Kidney (tissue), 14 donors: ENCODE data around the gene RNPEP. TPM values are rescaled to one million over a fixed set of nuclear protein-coding genes. Genes with fewer than 3 reads are reported as not detected.

Experiments
- DNase-seq, 5 donors: peaks; one replicate each; pipeline ENCODE4 v3.0.0-alpha.2; 2013 to 2020
- FAIRE-seq: peaks from 2 replicates; lab custom pipeline; 2012; peaks lifted over from hg19 to GRCh38; lab: Jason Lieb, UNC
- H3K27ac ChIP-seq, 2 donors: one replicate each; pipeline ENCODE4 v1.7.0; 2013; ENCODE audit warnings: low read depth in 2 of 2, low read length in 2 of 2, inconsistent platforms in 1 of 2
- H3K27me3 ChIP-seq: one replicate; pipeline ENCODE4 v1.7.1; 2013; ENCODE audit warnings: low read length, inconsistent platforms; ENCODE audit not compliant: control insufficient read depth, insufficient read depth
- H3K36me3 ChIP-seq, 3 donors: one replicate each; pipeline versions ENCODE4 v1.7.0 to v1.7.1; 2013; ENCODE audit warnings: low read length in 3 of 3, control low read depth in 1 of 3, inconsistent platforms in 1 of 3; ENCODE audit not compliant: insufficient read depth in 3 of 3, control insufficient read depth in 2 of 3
- H3K4me1 ChIP-seq, 3 donors: one replicate each; pipeline versions ENCODE4 v1.7.0 to v1.7.1; 2013; ENCODE audit warnings: low read length in 3 of 3, inconsistent platforms in 1 of 3, low read depth in 1 of 3; ENCODE audit not compliant: control insufficient read depth in 2 of 3, insufficient read depth in 2 of 3
- H3K4me3 ChIP-seq, 3 donors: one replicate each; pipeline versions ENCODE4 v1.7.0 to v1.8.1; 2013; ENCODE audit warnings: low read length in 3 of 3, control low read depth in 1 of 3, inconsistent platforms in 1 of 3
- H3K9ac ChIP-seq, 3 donors: one replicate each; pipeline versions ENCODE4 v1.7.0 to v1.7.1; 2013; ENCODE audit warnings: low read length in 3 of 3, control low read depth in 1 of 3, inconsistent platforms in 1 of 3
- H3K9me3 ChIP-seq, 3 donors: one replicate each; pipeline versions ENCODE4 v1.7.0 to v1.7.1; 2013; ENCODE audit warnings: low read length in 3 of 3, control low read depth in 1 of 3, inconsistent platforms in 1 of 3; ENCODE audit not compliant: control insufficient read depth in 2 of 3, insufficient read depth in 1 of 3
- intact Hi-C: fragments of 100-400 bp; cut with DNase I; formaldehyde crosslinking; loops from one replicate; pipeline ENCODE4 v1.11.1; 2022
- polyA plus RNA-seq: library from polyadenylated mRNA; stranded (reverse); fragments of 350-450 nt; fragmentation: Illumina TruSeq; extraction: RNeasy Lipid Tissue Mini Kit (QIAGEN cat#74804); gene quantifications from one replicate; pipeline ENCODE4 v1.2.3, GENCODE V29; 2014; ENCODE audit warnings: low read depth, low replicate concordance; ENCODE audit not compliant: insufficient read depth
- total RNA-seq: library from RNA; stranded (reverse); fragmentation: NEBNext Ultra II Directional; extraction: Animal tissue kit (Norgen Biotek cat#: 25700); gene quantifications from one replicate; pipeline ENCODE4 v1.2.1, GENCODE V29; 2021
- TF ChIP-seq, protein P1 (sequence below): IDR thresholded peaks from 3 replicates; pipeline ENCODE4 v1.5.1; 2012; ENCODE audit warnings: mild to moderate bottlenecking, moderate library complexity, borderline replicate concordance; ENCODE audit not compliant: insufficient read depth; ENCODE audit errors: extremely low read depth
- donor health status: control.
- donor health status: control.
- donor health status: control.
- donor health status: control.
- donor health status: control.
- donor health status: DM: yes; HTN: yes; CAD: no.
- donor health status: Normal renal cell carcinoma (clear cell type).

Gene RNPEP
- total and polyA plus RNA-seq, 2 donors from 2014 or later = 48.7 to 54.6 TPM

DNA sequence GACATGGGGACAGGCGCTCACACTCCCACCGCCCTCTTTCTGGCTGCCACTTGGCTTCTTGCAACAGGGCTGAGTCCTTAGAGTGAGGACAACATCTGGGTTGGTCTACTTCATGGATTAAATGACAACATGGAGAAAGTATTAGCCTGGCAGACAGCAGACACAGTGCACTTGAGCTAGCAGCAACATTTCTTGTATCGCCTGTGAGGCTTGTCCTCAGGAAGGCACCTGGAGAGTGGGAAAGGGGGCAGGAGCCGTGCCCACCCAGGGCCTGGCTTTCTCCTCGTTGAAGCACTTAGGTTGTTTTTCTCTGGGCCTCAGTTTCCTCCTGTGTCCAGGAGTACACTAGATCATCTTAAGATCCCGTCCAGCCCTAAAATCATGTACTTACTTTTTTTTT lies 31.6 kb downstream of the RNPEP start:
- TF ChIP-seq, protein P1, sequence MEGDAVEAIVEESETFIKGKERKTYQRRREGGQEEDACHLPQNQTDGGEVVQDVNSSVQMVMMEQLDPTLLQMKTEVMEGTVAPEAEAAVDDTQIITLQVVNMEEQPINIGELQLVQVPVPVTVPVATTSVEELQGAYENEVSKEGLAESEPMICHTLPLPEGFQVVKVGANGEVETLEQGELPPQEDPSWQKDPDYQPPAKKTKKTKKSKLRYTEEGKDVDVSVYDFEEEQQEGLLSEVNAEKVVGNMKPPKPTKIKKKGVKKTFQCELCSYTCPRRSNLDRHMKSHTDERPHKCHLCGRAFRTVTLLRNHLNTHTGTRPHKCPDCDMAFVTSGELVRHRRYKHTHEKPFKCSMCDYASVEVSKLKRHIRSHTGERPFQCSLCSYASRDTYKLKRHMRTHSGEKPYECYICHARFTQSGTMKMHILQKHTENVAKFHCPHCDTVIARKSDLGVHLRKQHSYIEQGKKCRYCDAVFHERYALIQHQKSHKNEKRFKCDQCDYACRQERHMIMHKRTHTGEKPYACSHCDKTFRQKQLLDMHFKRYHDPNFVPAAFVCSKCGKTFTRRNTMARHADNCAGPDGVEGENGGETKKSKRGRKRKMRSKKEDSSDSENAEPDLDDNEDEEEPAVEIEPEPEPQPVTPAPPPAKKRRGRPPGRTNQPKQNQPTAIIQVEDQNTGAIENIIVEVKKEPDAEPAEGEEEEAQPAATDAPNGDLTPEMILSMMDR = no peak
- no peak overlapping the region for H3K27ac ChIP-seq
- no peak overlapping the region for H3K9ac ChIP-seq
- intact Hi-C loops = loop anchor here (5.0 kb wide), 1 partner anchor 98 kb away; no protein-coding TSS in a partner anchor
- H3K27me3 ChIP-seq = no peaks in the 10 kb centered on the region
- H3K9me3 ChIP-seq = no peaks in the 10 kb centered on the region
- peaks cover 0 to 25% (median 7%) of the 10 kb centered on the region in 3 donors for H3K36me3 ChIP-seq
- DNase-seq (no peak), FAIRE-seq (no peak)
- H3K4me1 ChIP-seq = peaks cover 5 to 22% (median 11%) of the 10 kb centered on the region in 3 donors
- H3K4me3 ChIP-seq = peak overlapping the region in 1 of 3 donors; percentile 5

DNA sequence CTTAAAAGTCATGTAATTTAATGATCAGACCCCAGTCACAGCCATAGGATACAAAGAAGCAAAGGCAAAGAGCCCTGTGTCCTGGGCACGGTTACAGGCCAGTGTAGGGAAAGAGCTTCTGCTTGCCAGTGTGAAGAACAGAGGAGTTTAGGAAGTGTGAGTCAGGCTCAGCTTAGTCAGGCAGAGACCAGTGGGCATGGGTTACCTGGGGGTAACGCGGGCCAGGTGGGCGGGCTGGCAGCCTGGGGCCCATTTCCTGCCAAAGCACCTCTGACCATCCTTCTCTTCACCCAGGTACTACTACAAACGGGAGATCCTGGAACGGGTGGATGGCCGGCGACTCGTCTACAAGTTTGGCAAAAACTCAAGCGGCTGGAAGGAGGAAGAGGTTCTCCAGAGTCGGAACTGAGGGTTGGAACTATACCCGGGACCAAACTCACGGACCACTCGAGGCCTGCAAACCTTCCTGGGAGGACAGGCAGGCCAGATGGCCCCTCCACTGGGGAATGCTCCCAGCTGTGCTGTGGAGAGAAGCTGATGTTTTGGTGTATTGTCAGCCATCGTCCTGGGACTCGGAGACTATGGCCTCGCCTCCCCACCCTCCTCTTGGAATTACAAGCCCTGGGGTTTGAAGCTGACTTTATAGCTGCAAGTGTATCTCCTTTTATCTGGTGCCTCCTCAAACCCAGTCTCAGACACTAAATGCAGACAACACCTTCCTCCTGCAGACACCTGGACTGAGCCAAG lies 32.6 kb downstream of the RNPEP start:
- Histone ChIP-seq H3K9me3 (no peaks in the 10 kb centered on the region), H3K27ac (no peak overlapping the region), H3K4me3 (no peak overlapping the region), H3K9ac (no peak overlapping the region), H3K27me3 (no peaks in the 10 kb centered on the region), H3K36me3 (peaks cover 0 to 25% (median 7%) of the 10 kb centered on the region in 3 donors), H3K4me1 (peaks cover 0 to 15% (median 5%) of the 10 kb centered on the region in 3 donors)
- TF ChIP-seq, protein P1 = no peak
- FAIRE-seq = no peak
- DNase-seq = no peak
- intact Hi-C loops = loop anchor here (5.0 kb wide), 1 partner anchor 97 kb away; no protein-coding TSS in a partner anchor

DNA sequence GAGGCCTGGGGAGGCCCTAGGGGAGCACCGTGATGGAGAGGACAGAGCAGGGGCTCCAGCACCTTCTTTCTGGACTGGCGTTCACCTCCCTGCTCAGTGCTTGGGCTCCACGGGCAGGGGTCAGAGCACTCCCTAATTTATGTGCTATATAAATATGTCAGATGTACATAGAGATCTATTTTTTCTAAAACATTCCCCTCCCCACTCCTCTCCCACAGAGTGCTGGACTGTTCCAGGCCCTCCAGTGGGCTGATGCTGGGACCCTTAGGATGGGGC lies 33.2 kb downstream of the RNPEP start:
- Histone ChIP-seq H3K9me3 (no peaks in the 10 kb centered on the region), H3K36me3 (peaks cover 0 to 25% (median 7%) of the 10 kb centered on the region in 3 donors), H3K4me3 (no peak overlapping the region), H3K9ac (no peak overlapping the region), H3K27ac (no peak overlapping the region), H3K27me3 (no peaks in the 10 kb centered on the region), H3K4me1 (peaks cover 0 to 15% (median 5%) of the 10 kb centered on the region in 3 donors)
- intact Hi-C loops = no loop called here
- FAIRE-seq = no peak
- no peak for DNase-seq
- TF ChIP-seq, protein P1 = no peak
